H1 (cell line): ENCODE data around the gene THUMPD2.

ENCODE experiments used
- BACH1 ChIP-seq: IDR thresholded peaks from 2 replicates; pipeline ENCODE4 v1.6.1; 2012; ENCODE audit warnings: low read length, improper control_type of control experiment
- CREB1 ChIP-seq: IDR thresholded peaks from 2 replicates; pipeline ENCODE4 v1.6.1; 2012; ENCODE audit warnings: inconsistent platforms
- EP300 ChIP-seq, 2 experiments: IDR thresholded peaks; 1 replicate in 1 of 2; 2 replicates in 1 of 2; pipeline ENCODE4 v1.6.1; 2011 to 2012; ENCODE audit warnings: low read depth in 2 of 2, low read length in 2 of 2, mild to moderate bottlenecking in 2 of 2, borderline replicate concordance in 1 of 2, inconsistent platforms in 1 of 2, moderate library complexity in 1 of 2
- JUN ChIP-seq: IDR thresholded peaks from 2 replicates; pipeline ENCODE4 v1.6.1; 2011; ENCODE audit warnings: low read depth, mild to moderate bottlenecking, improper control_type of control experiment, low read length
- POLR2A ChIP-seq, 2 experiments: IDR thresholded peaks; 1 replicate in 1 of 2; 2 replicates in 1 of 2; pipeline ENCODE4 v1.6.1; 2011; ENCODE audit warnings: low read depth in 2 of 2, low read length in 2 of 2, mild to moderate bottlenecking in 2 of 2; ENCODE audit errors: control extremely low read depth in 1 of 2
- SAP30 ChIP-seq: fragments of 300-600 bp; sonication (generic); IDR thresholded peaks from 2 replicates; pipeline ENCODE4 v1.7.1; 2012; ENCODE audit warnings: low read length, moderate library complexity, mild to moderate bottlenecking, inconsistent platforms; ENCODE audit not compliant: insufficient read depth, insufficient replicate concordance
- SUZ12 ChIP-seq: fragments of 200-600 bp; sonication (generic); IDR thresholded peaks from 2 replicates; pipeline ENCODE4 v1.6.1; 2012; ENCODE audit warnings: mild to moderate bottlenecking, inconsistent platforms, low read length, moderate library complexity, mixed read lengths
- TCF12 ChIP-seq: IDR thresholded peaks from 2 replicates; pipeline ENCODE4 v1.6.1; 2011; ENCODE audit warnings: low read depth, mild to moderate bottlenecking, low read length
- TF ChIP-seq, protein P1 (sequence below), 3 experiments: IDR thresholded peaks; 1 replicate in 2 of 3; 2 replicates in 1 of 3; pipeline versions ENCODE4 v1.5.1 to v1.6.1; 2011; ENCODE audit warnings: low read length in 3 of 3, mild to moderate bottlenecking in 3 of 3, inconsistent platforms in 2 of 3, low read depth in 1 of 3, moderate library complexity in 1 of 3; ENCODE audit not compliant: insufficient read depth in 1 of 3; ENCODE audit errors: control extremely low read depth in 1 of 3

GRCh38 chr2:39736640-39737039 is 42.4 kb downstream of the THUMPD2 start:
- TF ChIP-seq SUZ12 (no peak), SAP30 (no peak), TCF12 (no peak), CREB1 (no peak), BACH1 (no peak), POLR2A (IDR thresholded peaks at IDR 0.05; ENCODE audit: control extremely low read depth in 1 of 2, low read depth in 2 of 2, low read length in 2 of 2) (no peak), JUN (no peak), EP300 (IDR thresholded peaks at IDR 0.05; ENCODE audit: borderline replicate concordance in 1 of 2, low read depth in 2 of 2, low read length in 2 of 2) (no peak)
- TF ChIP-seq, protein P1, sequence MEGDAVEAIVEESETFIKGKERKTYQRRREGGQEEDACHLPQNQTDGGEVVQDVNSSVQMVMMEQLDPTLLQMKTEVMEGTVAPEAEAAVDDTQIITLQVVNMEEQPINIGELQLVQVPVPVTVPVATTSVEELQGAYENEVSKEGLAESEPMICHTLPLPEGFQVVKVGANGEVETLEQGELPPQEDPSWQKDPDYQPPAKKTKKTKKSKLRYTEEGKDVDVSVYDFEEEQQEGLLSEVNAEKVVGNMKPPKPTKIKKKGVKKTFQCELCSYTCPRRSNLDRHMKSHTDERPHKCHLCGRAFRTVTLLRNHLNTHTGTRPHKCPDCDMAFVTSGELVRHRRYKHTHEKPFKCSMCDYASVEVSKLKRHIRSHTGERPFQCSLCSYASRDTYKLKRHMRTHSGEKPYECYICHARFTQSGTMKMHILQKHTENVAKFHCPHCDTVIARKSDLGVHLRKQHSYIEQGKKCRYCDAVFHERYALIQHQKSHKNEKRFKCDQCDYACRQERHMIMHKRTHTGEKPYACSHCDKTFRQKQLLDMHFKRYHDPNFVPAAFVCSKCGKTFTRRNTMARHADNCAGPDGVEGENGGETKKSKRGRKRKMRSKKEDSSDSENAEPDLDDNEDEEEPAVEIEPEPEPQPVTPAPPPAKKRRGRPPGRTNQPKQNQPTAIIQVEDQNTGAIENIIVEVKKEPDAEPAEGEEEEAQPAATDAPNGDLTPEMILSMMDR (IDR thresholded peaks at IDR 0.05; ENCODE audit: control extremely low read depth in 1 of 3, insufficient read depth in 1 of 3, low read depth in 1 of 3, low read length in 3 of 3), result no peak
